Measurements from ENCODE around the gene PTPN12.

The PTPN12 gene

DNA sequence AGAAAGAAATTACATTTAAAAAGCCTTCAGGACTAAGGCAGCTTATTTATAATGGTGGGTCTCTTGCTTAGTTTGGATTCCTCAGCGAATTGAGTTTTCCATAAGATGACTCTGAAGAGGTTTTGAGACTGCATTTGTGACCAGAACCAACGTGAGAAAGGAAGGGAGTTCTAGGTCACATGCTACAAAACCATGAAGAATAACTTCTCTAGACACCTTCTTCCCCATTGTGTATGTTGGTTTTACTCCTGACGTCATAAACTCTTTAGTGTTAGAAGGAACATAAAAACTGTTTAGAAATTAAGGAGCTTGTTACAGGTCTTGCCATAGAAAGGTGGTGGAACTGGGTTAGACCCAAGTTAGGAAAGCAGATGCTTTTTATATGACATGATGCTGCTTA is 11.1 kb downstream of the PTPN12 start:
- Histone ChIP-seq H3K9me3 (ENCODE audit: control insufficient read depth, insufficient read depth, low read length) (no peaks in the 10 kb centered on the region), H3K4me1 (ENCODE audit: insufficient read depth, low read length) (peaks cover 27% of the 10 kb centered on the region), H3K36me3 (ENCODE audit: insufficient read depth, low read length) (no peaks in the 10 kb centered on the region), H3K9ac (ENCODE audit: low read depth, low read length) (no peak overlapping the region)

DNA sequence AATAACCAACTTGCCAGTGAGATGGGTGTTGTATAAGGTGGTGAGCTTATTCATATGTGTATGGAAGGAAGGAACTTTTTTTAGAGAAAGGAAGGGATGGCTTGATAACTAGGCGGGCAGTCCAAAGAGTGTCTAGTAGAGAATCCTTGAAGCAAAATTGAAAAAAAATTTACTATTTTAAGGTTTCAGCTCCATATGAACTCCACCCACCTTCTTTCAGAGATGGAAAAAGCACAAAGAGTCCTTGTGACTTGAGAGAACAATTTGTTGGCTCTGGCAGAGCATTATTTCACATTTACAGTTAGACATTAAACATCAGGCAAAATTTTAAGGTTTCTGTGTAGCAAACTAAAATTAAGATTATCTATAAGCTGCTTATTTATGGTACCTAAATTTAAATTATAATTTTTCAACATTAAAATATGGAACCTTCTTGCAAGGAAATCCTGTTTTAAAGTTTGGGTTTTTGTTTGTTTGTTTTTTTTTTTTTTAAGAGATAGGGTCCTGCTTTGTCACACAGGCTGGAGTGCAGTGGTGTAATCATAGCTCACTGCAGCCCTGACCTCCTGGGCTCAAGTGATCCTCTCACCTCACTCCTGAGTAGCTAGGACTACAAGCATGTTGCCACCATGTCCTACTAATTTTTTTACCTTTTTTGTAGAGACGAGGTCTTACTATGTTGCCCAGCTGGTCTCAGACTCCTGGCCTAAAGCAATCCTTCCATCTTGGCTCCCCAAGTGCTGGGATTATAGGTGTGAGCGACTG is 12.2 kb downstream of the PTPN12 start:
- Histone ChIP-seq H3K9me3 (ENCODE audit: control insufficient read depth, insufficient read depth, low read length) (no peaks in the 10 kb centered on the region), H3K4me1 (ENCODE audit: insufficient read depth, low read length) (peaks cover 22% of the 10 kb centered on the region), H3K36me3 (ENCODE audit: insufficient read depth, low read length) (no peaks in the 10 kb centered on the region), H3K9ac (ENCODE audit: low read depth, low read length) (no peak overlapping the region)

DNA sequence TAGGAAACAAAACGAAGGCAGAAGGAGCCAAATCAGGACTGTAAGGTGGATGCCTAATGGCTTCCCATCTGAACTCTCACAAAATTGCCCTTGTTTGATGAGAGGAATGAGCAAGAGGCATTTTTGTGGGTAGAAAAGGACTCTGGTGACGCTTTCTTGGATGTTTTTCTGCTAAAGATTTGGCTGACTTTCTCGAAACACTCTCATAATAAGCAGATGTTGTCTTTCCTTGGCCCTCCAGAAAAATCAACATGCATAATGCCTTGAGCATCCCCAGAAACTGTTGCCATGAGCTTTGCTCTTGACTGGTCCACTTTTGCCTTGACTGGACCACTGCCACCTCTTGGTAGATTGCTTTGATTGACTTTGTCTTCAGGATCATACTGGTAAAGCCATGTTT is 13.5 kb downstream of the PTPN12 start:
- Histone ChIP-seq H3K9me3 (ENCODE audit: control insufficient read depth, insufficient read depth, low read length) (no peaks in the 10 kb centered on the region), H3K9ac (ENCODE audit: low read depth, low read length) (no peak overlapping the region), H3K36me3 (ENCODE audit: insufficient read depth, low read length) (no peaks in the 10 kb centered on the region)

DNA sequence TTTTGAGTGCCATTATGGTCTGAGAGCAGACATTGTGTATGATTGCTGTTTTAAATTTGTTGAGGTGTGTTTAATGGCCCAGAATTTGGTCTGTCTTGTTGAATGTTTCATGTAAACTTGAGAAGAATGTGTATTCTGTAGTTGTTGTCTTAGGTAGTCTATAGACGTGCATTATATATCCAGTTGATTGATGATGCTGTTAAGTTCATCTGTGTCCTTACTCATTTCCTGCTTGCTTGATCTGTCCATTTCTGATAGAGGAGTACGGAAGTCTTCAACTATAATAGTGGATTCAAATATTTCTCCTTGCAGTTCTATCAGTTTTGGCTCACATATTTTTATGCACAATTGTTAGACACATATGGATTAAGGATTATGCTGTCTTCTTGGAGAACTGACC is 16.0 kb downstream of the PTPN12 start:
- H3K9me3 ChIP-seq (ENCODE audit: control insufficient read depth, insufficient read depth, low read length), result no peaks in the 10 kb centered on the region
- H3K4me1 ChIP-seq (ENCODE audit: insufficient read depth, low read length), result peaks cover 17% of the 10 kb centered on the region
- no peak overlapping the region for H3K9ac ChIP-seq (ENCODE audit: low read depth, low read length)
- no peaks in the 10 kb centered on the region for H3K36me3 ChIP-seq (ENCODE audit: insufficient read depth, low read length)

More for the DNA sequence above, 13.5 kb downstream of the PTPN12 start:
- H3K4me1 ChIP-seq (ENCODE audit: insufficient read depth, low read length), result peaks cover 22% of the 10 kb centered on the region

DNA sequence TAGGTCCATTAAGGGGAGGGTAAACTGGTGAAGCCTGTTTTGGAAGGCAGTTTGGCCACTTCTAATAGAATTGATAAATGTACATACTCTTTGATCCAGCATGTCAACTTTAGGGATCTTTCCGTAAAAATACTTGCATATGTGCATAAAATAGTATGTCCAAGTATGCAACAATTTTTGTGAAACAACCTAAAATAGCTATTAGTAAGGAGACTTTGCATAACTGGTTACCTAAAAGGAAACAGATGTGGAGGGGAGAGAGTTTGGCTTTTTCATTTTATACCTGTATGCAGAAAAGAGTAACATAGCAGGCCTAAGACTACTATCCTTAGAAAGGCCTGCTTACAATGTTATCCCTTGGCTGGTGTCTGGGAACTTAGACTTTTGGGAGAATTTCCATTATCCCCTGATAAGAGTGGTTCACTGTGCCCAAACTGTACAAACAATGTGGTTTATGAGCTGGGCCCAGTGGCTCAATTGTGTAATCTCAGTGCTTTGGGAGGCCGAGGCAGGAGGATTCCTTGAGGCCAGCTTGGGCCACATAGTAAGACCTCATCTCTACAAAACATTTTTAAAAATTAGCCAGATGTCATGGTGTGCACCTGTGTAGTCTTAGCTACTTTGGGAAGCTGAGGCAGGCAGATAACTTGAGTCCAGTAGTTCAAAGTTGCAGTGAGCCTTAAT is 21.3 kb downstream of the PTPN12 start:
- Histone ChIP-seq H3K9ac (ENCODE audit: low read depth, low read length) (no peak overlapping the region), H3K4me1 (ENCODE audit: insufficient read depth, low read length) (peaks cover 5% of the 10 kb centered on the region), H3K9me3 (ENCODE audit: control insufficient read depth, insufficient read depth, low read length) (no peaks in the 10 kb centered on the region)

DNA sequence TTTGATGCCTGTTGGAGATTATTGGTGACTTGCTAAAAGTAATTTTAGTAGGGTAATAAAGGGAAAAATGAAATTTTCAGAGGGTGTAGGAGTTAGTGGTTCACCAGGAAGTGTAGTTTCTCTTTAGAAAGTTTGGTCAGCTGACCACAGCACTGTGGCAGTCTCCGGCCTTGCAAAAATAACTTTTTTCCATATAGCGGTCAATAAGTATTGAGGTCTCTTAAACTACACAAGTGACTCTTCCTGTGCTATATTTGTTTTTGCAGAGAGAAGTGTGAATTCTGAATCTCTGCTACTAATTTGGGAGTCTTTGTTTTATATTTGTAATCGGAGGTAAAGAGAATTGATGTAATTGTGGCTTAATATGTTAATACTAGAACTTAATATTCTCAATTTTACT is 24.3 kb downstream of the PTPN12 start:
- no peak overlapping the region for H3K9ac ChIP-seq (ENCODE audit: low read depth, low read length)
- H3K9me3 ChIP-seq (ENCODE audit: control insufficient read depth, insufficient read depth, low read length), result no peaks in the 10 kb centered on the region
- peaks cover 4% of the 10 kb centered on the region for H3K4me1 ChIP-seq (ENCODE audit: insufficient read depth, low read length)
- H3K36me3 ChIP-seq (ENCODE audit: insufficient read depth, low read length), result no peaks in the 10 kb centered on the region

More for the DNA sequence above, 21.3 kb downstream of the PTPN12 start:
- no peaks in the 10 kb centered on the region for H3K36me3 ChIP-seq (ENCODE audit: insufficient read depth, low read length)

DNA sequence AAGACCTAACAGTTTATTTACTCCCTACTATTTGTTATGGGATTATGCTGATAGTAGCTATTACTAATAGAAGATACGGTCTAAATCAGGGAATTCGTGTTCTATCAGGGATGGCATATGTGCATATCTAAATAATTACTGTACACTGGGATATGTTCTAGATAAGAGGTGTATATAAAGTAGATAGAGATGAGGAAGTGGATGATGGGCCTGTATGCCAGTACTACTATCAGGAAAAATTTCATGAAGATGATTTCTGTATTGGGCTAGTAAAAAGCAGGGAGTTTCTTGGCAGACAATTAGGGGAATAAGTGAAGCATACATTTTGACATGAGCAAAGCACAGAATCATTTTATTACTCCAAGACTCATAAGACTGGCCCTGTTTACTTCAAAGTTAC is 26.2 kb downstream of the PTPN12 start:
- Histone ChIP-seq H3K4me1 (ENCODE audit: insufficient read depth, low read length) (peaks cover 4% of the 10 kb centered on the region; the same call in 1 of the 2 replicates), H3K9me3 (ENCODE audit: control insufficient read depth, insufficient read depth, low read length) (no peaks in the 10 kb centered on the region), H3K36me3 (ENCODE audit: insufficient read depth, low read length) (no peaks in the 10 kb centered on the region), H3K9ac (ENCODE audit: low read depth, low read length) (no peak overlapping the region)

DNA sequence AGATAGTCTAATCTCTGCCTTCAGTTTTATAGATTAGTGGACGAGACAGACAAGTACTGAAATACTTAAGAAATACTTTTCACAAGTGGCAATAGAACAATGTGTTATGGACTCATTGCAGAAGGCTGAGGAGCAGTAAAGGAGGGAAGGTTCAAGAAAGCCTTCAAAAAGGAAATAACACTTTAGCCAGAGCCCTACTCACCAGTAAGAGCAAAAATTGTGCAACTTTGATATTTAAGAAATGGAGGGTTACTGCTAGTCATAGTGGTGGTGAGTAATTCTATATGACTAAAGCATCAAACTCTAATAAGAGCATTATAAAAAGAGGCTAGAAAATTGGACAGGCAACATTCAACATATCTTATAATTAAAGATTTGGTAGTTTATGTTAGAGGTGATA is 28.8 kb downstream of the PTPN12 start:
- Histone ChIP-seq H3K4me1 (ENCODE audit: insufficient read depth, low read length) (peaks cover 11% of the 10 kb centered on the region), H3K36me3 (ENCODE audit: insufficient read depth, low read length) (no peaks in the 10 kb centered on the region), H3K9ac (ENCODE audit: low read depth, low read length) (no peak overlapping the region), H3K9me3 (ENCODE audit: control insufficient read depth, insufficient read depth, low read length) (no peaks in the 10 kb centered on the region)

DNA sequence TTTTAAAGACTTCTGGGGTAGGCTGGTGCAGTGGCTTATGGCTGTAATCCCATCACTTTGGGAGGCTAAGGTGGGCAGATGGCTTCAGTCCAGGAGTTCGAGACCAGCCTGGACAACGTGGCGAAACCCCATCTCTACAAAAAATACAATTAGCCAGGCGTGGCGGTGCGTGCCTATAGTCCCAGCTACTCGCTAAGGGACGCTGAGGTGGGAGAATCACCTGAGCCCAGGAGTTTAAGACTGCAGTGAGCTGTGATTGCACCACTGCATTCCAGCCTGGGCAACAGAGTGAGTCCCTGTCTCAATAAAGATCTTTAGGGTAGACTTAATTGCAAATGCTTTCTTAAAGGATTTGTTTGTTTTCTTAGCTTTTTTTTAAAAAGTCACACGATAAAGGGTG is 29.3 kb downstream of the PTPN12 start:
- Histone ChIP-seq H3K9ac (ENCODE audit: low read depth, low read length) (no peak overlapping the region), H3K36me3 (ENCODE audit: insufficient read depth, low read length) (no peaks in the 10 kb centered on the region), H3K9me3 (ENCODE audit: control insufficient read depth, insufficient read depth, low read length) (no peaks in the 10 kb centered on the region), H3K4me1 (ENCODE audit: insufficient read depth, low read length) (peaks cover 14% of the 10 kb centered on the region)

DNA sequence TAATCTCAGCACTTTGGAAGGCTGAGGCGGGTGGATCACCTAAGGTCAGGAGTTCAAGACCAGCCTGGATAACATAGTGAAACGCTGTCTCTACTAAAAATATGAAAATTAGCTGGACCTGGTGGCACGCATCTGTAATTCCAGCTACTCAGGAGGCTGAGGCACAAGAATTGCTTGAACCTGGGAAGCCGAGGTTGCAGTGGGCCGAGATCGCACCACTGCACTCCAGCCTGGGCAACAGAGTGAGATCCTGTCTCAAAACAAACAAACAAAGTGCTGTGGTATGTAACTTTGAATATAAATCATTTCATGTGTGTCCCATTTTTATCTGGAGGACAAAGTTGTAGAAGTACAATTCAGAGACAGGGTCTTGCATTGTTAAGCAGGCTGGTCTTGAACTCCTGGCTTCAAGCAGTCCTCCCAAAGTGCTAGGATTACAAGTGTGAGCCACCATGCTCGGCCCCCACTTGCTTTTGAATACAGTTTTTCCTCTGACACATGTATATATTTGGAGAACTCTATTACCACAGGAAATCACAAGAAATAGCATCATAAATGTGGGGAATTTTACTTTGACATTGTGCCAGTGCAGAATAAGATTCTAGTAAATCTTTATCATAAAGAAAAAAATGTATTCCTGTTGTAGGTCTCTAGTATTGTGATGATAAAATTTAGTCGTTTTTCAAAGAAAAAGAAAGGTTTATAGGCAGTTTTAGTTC is 32.6 kb downstream of the PTPN12 start:
- Histone ChIP-seq H3K36me3 (ENCODE audit: insufficient read depth, low read length) (peaks cover 5% of the 10 kb centered on the region; the same call in 1 of the 2 replicates), H3K9ac (ENCODE audit: low read depth, low read length) (no peak overlapping the region), H3K4me1 (ENCODE audit: insufficient read depth, low read length) (peaks cover 10% of the 10 kb centered on the region), H3K9me3 (ENCODE audit: control insufficient read depth, insufficient read depth, low read length) (no peaks in the 10 kb centered on the region)

DNA sequence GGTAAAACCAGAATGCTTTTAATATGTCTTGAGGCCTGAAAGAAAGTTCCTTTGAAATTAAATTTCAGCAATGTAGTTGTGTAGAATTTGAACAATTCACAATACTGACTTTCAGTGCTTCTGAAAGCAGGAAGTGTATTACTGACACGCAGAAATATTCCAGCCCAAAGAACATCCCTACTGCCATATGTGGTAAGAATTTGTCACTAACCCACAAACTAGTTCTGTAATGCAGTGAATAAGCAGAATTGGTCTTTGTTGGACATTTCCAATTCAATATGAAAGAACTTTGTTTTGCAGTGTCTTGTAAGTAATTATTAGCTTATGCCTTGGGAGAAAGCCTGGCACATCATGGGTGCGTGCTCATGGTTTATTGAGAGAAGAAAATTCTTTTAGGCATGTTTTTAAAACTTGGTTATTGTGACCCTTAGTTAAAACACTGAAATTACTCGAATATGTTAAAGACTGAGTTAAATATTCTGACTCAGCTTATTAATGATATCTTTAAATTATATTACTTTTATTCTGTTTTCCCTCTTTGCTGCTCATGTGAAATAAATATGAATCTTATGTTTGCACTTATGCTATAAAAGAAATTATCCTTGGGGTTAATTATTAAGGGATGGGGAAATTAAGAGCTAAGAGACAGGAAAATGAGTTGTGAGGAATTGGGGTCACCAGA is 33.4 kb downstream of the PTPN12 start:
- Histone ChIP-seq H3K9me3 (ENCODE audit: control insufficient read depth, insufficient read depth, low read length) (no peaks in the 10 kb centered on the region), H3K36me3 (ENCODE audit: insufficient read depth, low read length) (peaks cover 5% of the 10 kb centered on the region; the same call in 1 of the 2 replicates), H3K9ac (ENCODE audit: low read depth, low read length) (no peak overlapping the region), H3K4me1 (ENCODE audit: insufficient read depth, low read length) (peaks cover 10% of the 10 kb centered on the region)

DNA sequence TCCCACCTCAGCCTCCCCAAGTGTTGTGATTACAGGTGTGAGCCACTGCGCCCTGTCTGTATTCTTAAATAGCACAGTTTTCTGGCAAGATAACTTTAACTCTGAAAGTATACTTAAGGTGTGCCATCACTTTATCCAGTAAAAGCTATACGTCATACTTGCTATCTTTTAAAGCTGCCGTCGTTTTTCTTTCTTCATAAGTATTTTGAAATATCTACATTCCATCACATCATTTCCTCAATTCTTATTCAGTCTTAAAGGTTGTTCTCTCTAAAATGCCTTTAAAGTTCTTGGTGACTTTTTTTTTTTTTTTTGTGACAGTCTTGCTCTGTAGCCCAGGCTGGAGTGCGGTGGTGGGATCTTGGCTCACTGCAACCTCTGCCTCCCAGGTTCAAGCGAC is 34.7 kb downstream of the PTPN12 start:
- H3K4me1 ChIP-seq (ENCODE audit: insufficient read depth, low read length), result peaks cover 10% of the 10 kb centered on the region
- no peaks in the 10 kb centered on the region for H3K9me3 ChIP-seq (ENCODE audit: control insufficient read depth, insufficient read depth, low read length)
- peaks cover 9% of the 10 kb centered on the region; the same call in 1 of the 2 replicates for H3K36me3 ChIP-seq (ENCODE audit: insufficient read depth, low read length)
- H3K9ac ChIP-seq (ENCODE audit: low read depth, low read length), result no peak overlapping the region

DNA sequence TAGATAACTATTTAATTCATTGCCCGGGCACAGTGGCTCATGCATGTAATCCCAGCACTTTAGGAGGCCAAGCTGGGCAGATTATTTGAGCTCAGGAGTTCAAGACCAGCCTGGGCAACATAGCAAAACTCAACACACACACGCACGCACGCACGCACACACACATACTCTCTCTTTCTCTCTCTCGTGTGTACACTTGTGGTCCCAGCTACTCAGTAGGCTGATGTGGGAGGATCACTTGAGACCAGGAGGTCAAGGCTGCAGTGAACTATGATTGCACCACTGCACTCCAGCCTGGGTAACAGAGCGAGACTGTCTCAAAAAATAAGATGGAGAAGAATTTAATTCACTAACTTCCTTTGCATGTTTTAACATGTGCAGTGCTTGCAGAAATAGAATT is 38.1 kb downstream of the PTPN12 start:
- Histone ChIP-seq H3K9me3 (ENCODE audit: control insufficient read depth, insufficient read depth, low read length) (no peaks in the 10 kb centered on the region), H3K9ac (ENCODE audit: low read depth, low read length) (no peak overlapping the region), H3K4me1 (ENCODE audit: insufficient read depth, low read length) (peaks cover 8% of the 10 kb centered on the region), H3K36me3 (ENCODE audit: insufficient read depth, low read length) (peaks cover 10% of the 10 kb centered on the region; the same call in 1 of the 2 replicates)

DNA sequence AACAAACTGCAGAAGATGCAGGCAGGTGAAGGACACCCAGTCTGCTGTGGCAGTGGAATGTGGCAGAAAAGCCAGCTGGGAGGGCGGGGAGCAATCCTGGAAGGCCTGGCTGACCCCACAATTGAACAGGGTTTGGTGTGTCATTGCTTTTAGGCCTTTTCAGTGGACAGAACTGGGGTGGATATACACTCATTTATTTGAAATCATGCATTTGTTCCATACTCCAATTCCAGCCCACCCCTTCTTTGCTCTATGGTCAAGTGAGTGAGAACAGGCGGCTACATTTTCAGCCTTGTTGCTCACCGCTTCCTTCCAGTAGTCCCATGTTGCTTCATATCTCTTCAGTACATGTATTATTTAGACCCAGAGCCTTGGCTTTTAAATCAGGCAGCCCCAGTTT is 39.8 kb downstream of the PTPN12 start:
- Histone ChIP-seq H3K36me3 (ENCODE audit: insufficient read depth, low read length) (peaks cover 10% of the 10 kb centered on the region; the same call in 1 of the 2 replicates), H3K9ac (ENCODE audit: low read depth, low read length) (no peak overlapping the region), H3K4me1 (ENCODE audit: insufficient read depth, low read length) (no peaks in the 10 kb centered on the region), H3K9me3 (ENCODE audit: control insufficient read depth, insufficient read depth, low read length) (no peaks in the 10 kb centered on the region)

Measured in ES-I3 (cell line).